Nephron (organoid): ENCODE data around the gene PTRH1.

Source experiments
- H3K27ac Mint-ChIP-seq, 3 experiments: 2 replicates each; pipeline ENCODE4 v1.8.0; 2020; ENCODE audit warnings: mixed read lengths in 3 of 3, mild to moderate bottlenecking in 2 of 3, moderate library complexity in 1 of 3
- H3K27me3 Mint-ChIP-seq: 2 replicates; pipeline ENCODE4 v1.8.0; 2021; ENCODE audit warnings: low read depth, mild to moderate bottlenecking, moderate library complexity, mixed read lengths
- H3K36me3 Mint-ChIP-seq: 2 replicates; pipeline ENCODE4 v1.8.0; 2020; ENCODE audit warnings: low read depth, mixed read lengths
- H3K4me1 Mint-ChIP-seq: 2 replicates; pipeline ENCODE4 v1.8.0; 2020; ENCODE audit warnings: mixed read lengths
- H3K4me3 Mint-ChIP-seq, 3 experiments: 2 replicates each; pipeline ENCODE4 v1.8.0; 2020; ENCODE audit warnings: mild to moderate bottlenecking in 3 of 3, mixed read lengths in 3 of 3, moderate library complexity in 2 of 3
- H3K9me3 Mint-ChIP-seq: 2 replicates; pipeline ENCODE4 v1.8.0; 2020; ENCODE audit warnings: mixed read lengths
- CTCF ChIP-seq, 3 experiments: fragments of 200-600 bp; sonication (generic); IDR thresholded peaks; one replicate each; pipeline ENCODE4 v1.5.0; 2021; ENCODE audit warnings: antibody characterized with exemption in 3 of 3; ENCODE audit not compliant: unreplicated experiment in 3 of 3

The PTRH1 gene

GRCh38 chr9:127715470-127716337, at the start of gene PTRH1, which contains the start of gene TTC16:
PTRH1 (minus strand) TSS chr9:127715663; CDS start chr9:127715639, 24 bp downstream.
TTC16 (plus strand) TSS chr9:127716079; CDS start chr9:127716146, 67 bp downstream.
- TF ChIP-seq CTCF (IDR thresholded peaks at IDR 0.05; ENCODE audit: unreplicated experiment in 3 of 3): no peak
- Mint-ChIP-seq H3K27me3 (peaks cover 1% of the 10 kb centered on the region), H3K4me3 (peak within 1 kb of the TSS; percentile 91 to 93 (median 92)), H3K27ac (peak within 1 kb of the TSS; percentile 87 to 92 (median 91)), H3K9me3 (no peaks in the 10 kb centered on the region), H3K4me1 (peaks cover 15% of the 10 kb centered on the region), H3K36me3 (no peaks in the 10 kb centered on the region)

- Mint-ChIP-seq H3K36me3 (peaks cover 11% of the 10 kb centered on the region), H3K4me1 (peaks cover 30% of the 10 kb centered on the region), H3K27me3 (peaks cover 12% of the 10 kb centered on the region), H3K4me3 (no peak overlapping the region), H3K27ac (peak overlapping the region; percentile 73 to 90 (median 86)), H3K9me3 (no peaks in the 10 kb centered on the region)
- TF ChIP-seq CTCF (IDR thresholded peaks at IDR 0.05; ENCODE audit: unreplicated experiment in 3 of 3): peak in 1 of 3 experiments; percentile 19
Measured at GRCh38 chr9:127763918-127764384, 48.5 kb upstream of the PTRH1 start.

GRCh38 chr9:127762111-127762676, 46.7 kb upstream of the PTRH1 start:
- H3K36me3 Mint-ChIP-seq: peaks cover 11% of the 10 kb centered on the region
- peaks cover 21% of the 10 kb centered on the region for H3K27me3 Mint-ChIP-seq
- peak overlapping the region in 1 of 3 experiments; percentile 46 for H3K27ac Mint-ChIP-seq
- H3K4me3 Mint-ChIP-seq: no peak overlapping the region
- no peaks in the 10 kb centered on the region for H3K9me3 Mint-ChIP-seq
- TF ChIP-seq CTCF (IDR thresholded peaks at IDR 0.05; ENCODE audit: unreplicated experiment in 3 of 3): no peak
- peaks cover 15% of the 10 kb centered on the region for H3K4me1 Mint-ChIP-seq

GRCh38 chr9:127761491-127761956, 46.1 kb upstream of the PTRH1 start:
- Mint-ChIP-seq H3K9me3 (no peaks in the 10 kb centered on the region), H3K4me3 (no peak overlapping the region), H3K36me3 (peaks cover 11% of the 10 kb centered on the region), H3K27ac (no peak overlapping the region), H3K4me1 (peaks cover 12% of the 10 kb centered on the region), H3K27me3 (peaks cover 27% of the 10 kb centered on the region)
- no peak for TF ChIP-seq CTCF (IDR thresholded peaks at IDR 0.05; ENCODE audit: unreplicated experiment in 3 of 3)

GRCh38 chr9:127761061-127761460, 45.6 kb upstream of the PTRH1 start:
- Mint-ChIP-seq H3K4me1 (peaks cover 12% of the 10 kb centered on the region), H3K4me3 (no peak overlapping the region), H3K27ac (no peak overlapping the region), H3K36me3 (peaks cover 7% of the 10 kb centered on the region), H3K9me3 (no peaks in the 10 kb centered on the region), H3K27me3 (peaks cover 30% of the 10 kb centered on the region)
- TF ChIP-seq CTCF (IDR thresholded peaks at IDR 0.05; ENCODE audit: unreplicated experiment in 3 of 3): no peak
